Thoracic aorta (tissue), 2 donors: ENCODE results near the gene CHSY1. TPM values are rescaled to one million over a fixed set of nuclear protein-coding genes. Genes with fewer than 3 reads are reported as not detected.

Experiments used
- ATAC-seq: fragments of 150-250 bp; one replicate; pipeline ENCODE4 v1.8.0; 2017; ENCODE audit warnings: low read depth; ENCODE audit not compliant: insufficient number of reproducible peaks, low FRiP score
- DNase-seq: peaks from one replicate; pipeline ENCODE4 v3.0.0-alpha.2; 2020; ENCODE audit warnings: low spot score
- H3K27ac ChIP-seq, 2 donors: fragments of 200-600 bp; sonication (generic); 1 replicate in 1 of 2; 2 replicates in 1 of 2; pipeline ENCODE4 v1.5.1; 2016; ENCODE audit warnings: mild to moderate bottlenecking in 2 of 2, moderate library complexity in 2 of 2
- H3K27me3 ChIP-seq: fragments of 200-600 bp; sonication (generic); replicated peaks from 2 replicates; pipeline ENCODE4 v1.6.0; 2016; ENCODE audit warnings: mild to moderate bottlenecking; ENCODE audit not compliant: insufficient read depth
- H3K36me3 ChIP-seq: fragments of 200-600 bp; sonication (generic); one replicate; pipeline ENCODE4 v1.5.1; 2016
- H3K4me1 ChIP-seq, 2 donors: fragments of 200-600 bp; sonication (generic); 1 replicate in 1 of 2; 2 replicates in 1 of 2; pipeline versions ENCODE4 v1.5.1 to v1.6.0; 2016; ENCODE audit warnings: low read depth in 2 of 2, mild to moderate bottlenecking in 1 of 2; ENCODE audit not compliant: control insufficient read depth in 1 of 2
- H3K4me3 ChIP-seq: fragments of 200-600 bp; sonication (generic); 2 replicates; pipeline ENCODE4 v1.5.1; 2016; ENCODE audit warnings: mild to moderate bottlenecking
- H3K9me3 ChIP-seq: fragments of 200-600 bp; sonication (generic); 2 replicates; pipeline ENCODE4 v1.5.1; 2016
- total RNA-seq, 2 donors: library from RNA; depleted of rRNA; stranded (reverse); fragments of >200 nt; gene quantifications; one replicate each; pipeline versions ENCODE4 v1.1.0 to v1.2.3, GENCODE V29; 2016
- TF ChIP-seq, protein P1 (sequence below): fragments of 200-600 bp; sonication (generic); IDR thresholded peaks from one replicate; pipeline ENCODE4 v1.5.1; 2019; ENCODE audit warnings: antibody characterized with exemption

CHSY1 gene
- total RNA-seq, 2 donors from 2014 or later: 35.7 to 153 TPM

DNA sequence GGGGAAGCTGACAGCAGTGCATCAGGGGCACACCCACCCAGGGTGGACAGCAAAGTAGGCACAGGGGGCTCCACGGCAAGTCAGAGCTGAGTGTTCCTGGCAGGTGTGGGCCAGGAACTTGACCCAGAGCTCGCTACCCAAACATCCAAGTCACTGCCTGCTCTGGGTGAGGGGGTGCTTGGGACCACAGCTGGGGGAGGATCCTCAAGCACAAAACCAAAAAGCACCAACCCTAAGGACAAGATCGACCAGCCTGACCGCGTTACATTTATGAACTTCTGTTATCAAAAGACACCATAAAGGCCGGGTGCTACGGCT lies 101.2 kb downstream of the CHSY1 start:
- Histone ChIP-seq H3K27me3 (no peaks in the 10 kb centered on the region), H3K27ac (no peak overlapping the region), H3K4me1 (peaks cover 0 to 13% of the 10 kb centered on the region in 2 donors), H3K4me3 (no peak overlapping the region), H3K36me3 (no peaks in the 10 kb centered on the region), H3K9me3 (no peaks in the 10 kb centered on the region)
- no peak for DNase-seq
- no peak for ATAC-seq
- TF ChIP-seq, protein P1, sequence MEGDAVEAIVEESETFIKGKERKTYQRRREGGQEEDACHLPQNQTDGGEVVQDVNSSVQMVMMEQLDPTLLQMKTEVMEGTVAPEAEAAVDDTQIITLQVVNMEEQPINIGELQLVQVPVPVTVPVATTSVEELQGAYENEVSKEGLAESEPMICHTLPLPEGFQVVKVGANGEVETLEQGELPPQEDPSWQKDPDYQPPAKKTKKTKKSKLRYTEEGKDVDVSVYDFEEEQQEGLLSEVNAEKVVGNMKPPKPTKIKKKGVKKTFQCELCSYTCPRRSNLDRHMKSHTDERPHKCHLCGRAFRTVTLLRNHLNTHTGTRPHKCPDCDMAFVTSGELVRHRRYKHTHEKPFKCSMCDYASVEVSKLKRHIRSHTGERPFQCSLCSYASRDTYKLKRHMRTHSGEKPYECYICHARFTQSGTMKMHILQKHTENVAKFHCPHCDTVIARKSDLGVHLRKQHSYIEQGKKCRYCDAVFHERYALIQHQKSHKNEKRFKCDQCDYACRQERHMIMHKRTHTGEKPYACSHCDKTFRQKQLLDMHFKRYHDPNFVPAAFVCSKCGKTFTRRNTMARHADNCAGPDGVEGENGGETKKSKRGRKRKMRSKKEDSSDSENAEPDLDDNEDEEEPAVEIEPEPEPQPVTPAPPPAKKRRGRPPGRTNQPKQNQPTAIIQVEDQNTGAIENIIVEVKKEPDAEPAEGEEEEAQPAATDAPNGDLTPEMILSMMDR: no peak

GRCh38 chr15:101149864-101150722 lies 101.8 kb downstream of the CHSY1 start:
- no peak for DNase-seq
- TF ChIP-seq, protein P1: no peak
- ATAC-seq: no peak
- no peaks in the 10 kb centered on the region for H3K9me3 ChIP-seq
- no peak overlapping the region for H3K27ac ChIP-seq
- peaks cover 0 to 13% of the 10 kb centered on the region in 2 donors for H3K4me1 ChIP-seq
- no peak overlapping the region for H3K4me3 ChIP-seq
- H3K36me3 ChIP-seq: no peaks in the 10 kb centered on the region
- H3K27me3 ChIP-seq: no peaks in the 10 kb centered on the region

DNA sequence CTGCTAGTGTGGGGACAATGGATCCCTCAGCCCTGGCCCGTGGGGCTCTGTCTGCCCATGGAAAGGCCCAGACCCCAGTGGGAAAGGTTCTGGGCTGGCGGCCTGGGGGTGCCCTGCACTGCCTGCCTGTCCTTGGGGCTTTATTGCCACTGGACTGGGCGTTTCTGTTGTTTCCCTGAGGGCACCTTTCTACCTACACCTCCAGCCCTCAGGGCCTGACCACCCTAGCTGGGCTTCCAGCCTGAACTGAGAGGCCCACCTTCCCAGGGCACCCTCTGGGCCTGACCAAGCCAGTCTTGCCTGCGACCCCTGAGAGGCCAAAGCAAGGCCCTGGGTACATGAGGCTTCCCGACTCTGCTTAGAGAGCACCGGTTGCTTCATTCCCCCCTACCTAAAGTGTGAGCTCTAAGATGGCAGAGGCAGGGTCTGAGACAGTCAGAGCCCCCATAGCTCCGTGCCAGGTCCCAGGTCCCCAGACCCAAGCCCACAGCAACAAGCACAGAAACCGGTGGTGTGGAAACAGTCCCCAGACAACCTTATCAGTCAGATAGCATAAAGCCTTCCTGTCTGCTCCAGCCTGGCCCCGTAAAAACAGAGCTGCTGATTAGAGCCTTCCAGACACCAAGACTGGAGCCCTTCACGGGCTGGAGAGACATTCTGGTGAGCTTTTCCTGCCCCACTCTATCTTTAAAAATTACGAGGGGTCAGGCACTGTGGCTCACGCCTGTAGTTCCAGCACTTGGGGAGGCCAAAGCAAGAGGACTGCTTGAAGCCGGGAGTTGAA lies 102.8 kb downstream of the CHSY1 start:
- Histone ChIP-seq H3K27ac (no peak overlapping the region), H3K4me3 (no peak overlapping the region), H3K36me3 (no peaks in the 10 kb centered on the region), H3K27me3 (no peaks in the 10 kb centered on the region), H3K9me3 (no peaks in the 10 kb centered on the region), H3K4me1 (peaks cover 0 to 13% of the 10 kb centered on the region in 2 donors)
- no peak for DNase-seq
- ATAC-seq: no peak
- TF ChIP-seq, protein P1: no peak

GRCh38 chr15:101148166-101148880 lies 103.5 kb downstream of the CHSY1 start:
- Histone ChIP-seq H3K4me3 (no peak overlapping the region), H3K36me3 (no peaks in the 10 kb centered on the region), H3K9me3 (no peaks in the 10 kb centered on the region), H3K4me1 (peaks cover 0 to 13% of the 10 kb centered on the region in 2 donors), H3K27ac (no peak overlapping the region), H3K27me3 (no peaks in the 10 kb centered on the region)
- no peak for ATAC-seq
- TF ChIP-seq, protein P1: no peak
- no peak for DNase-seq

DNA sequence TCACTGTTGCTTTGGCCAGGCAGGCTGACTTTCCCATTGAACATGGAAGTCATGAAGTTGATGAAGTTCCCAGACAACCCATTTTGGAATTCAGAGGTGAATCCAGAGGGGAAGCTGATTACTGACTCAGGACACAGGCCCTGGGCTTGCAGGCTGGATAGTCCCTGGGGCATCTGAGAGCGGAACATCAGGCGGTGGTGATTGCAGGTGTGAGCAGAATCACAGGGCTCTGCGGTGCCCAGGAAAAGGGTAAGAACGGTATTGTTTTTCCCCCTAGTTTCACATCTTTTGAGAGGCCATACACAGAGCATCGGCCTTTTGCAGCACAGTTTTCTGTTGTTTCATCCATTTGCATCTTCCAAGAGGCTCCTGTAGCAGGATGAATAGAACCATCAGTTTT lies 104.7 kb downstream of the CHSY1 start:
- Histone ChIP-seq H3K4me3 (no peak overlapping the region), H3K36me3 (no peaks in the 10 kb centered on the region), H3K4me1 (peaks cover 0 to 13% of the 10 kb centered on the region in 2 donors), H3K27me3 (no peaks in the 10 kb centered on the region), H3K27ac (no peak overlapping the region), H3K9me3 (no peaks in the 10 kb centered on the region)
- DNase-seq (no peak), ATAC-seq (no peak)
- TF ChIP-seq, protein P1: no peak
